SU-DHL-6 (cell line): Measurements from ENCODE around the gene HELZ.

Experiments used
- H2AFZ ChIP-seq: fragments of 200-600 bp; sonication (generic); 2 replicates; pipeline ENCODE4 v1.6.1; 2014; ENCODE audit warnings: low read depth, mild to moderate bottlenecking, moderate library complexity, mixed read lengths, antibody characterized with exemption, low read length; ENCODE audit not compliant: severe bottlenecking
- H3F3A ChIP-seq: fragments of 200-600 bp; shearing (Covaris generic); 2 replicates; pipeline ENCODE4 v1.6.0; 2016; ENCODE audit warnings: antibody characterized with exemption, mild to moderate bottlenecking; ENCODE audit not compliant: insufficient read depth
- H3K27ac ChIP-seq: fragments of 200-600 bp; sonication (generic); 2 replicates; pipeline ENCODE4 v1.5.1; 2016; ENCODE audit warnings: low read depth, mild to moderate bottlenecking, low read length, moderate library complexity, mixed read lengths
- H3K27me3 ChIP-seq: fragments of 200-600 bp; sonication (generic), shearing (Covaris generic); 2 replicates; pipeline ENCODE4 v1.6.0; 2014; ENCODE audit warnings: mild to moderate bottlenecking, low read length
- H3K36me3 ChIP-seq: fragments of 200-600 bp; sonication (generic); 2 replicates; pipeline ENCODE4 v1.6.1; 2014; ENCODE audit warnings: mild to moderate bottlenecking, low read length, mixed read lengths
- H3K4me2 ChIP-seq: fragments of 300-600, 200-600 bp; shearing (Covaris generic), sonication (generic); 2 replicates; pipeline ENCODE4 v1.6.0; 2014; ENCODE audit warnings: low read length, low read depth, mild to moderate bottlenecking; ENCODE audit not compliant: poor library complexity, severe bottlenecking
- H3K4me3 ChIP-seq: fragments of 200-600 bp; sonication (generic); 2 replicates; pipeline ENCODE4 v1.5.1; 2014; ENCODE audit warnings: antibody characterized with exemption, low read length, mild to moderate bottlenecking, mixed read lengths; ENCODE audit not compliant: insufficient read depth, poor library complexity, severe bottlenecking
- H3K79me2 ChIP-seq: fragments of 200-600 bp; sonication (generic); 2 replicates; pipeline ENCODE4 v1.6.1; 2014; ENCODE audit warnings: mild to moderate bottlenecking, low read length, moderate library complexity; ENCODE audit not compliant: insufficient read depth
- H3K9ac ChIP-seq: fragments of 200-600 bp; sonication (generic); 2 replicates; pipeline ENCODE4 v1.7.0; 2014; ENCODE audit warnings: mild to moderate bottlenecking, low read length
- H3K9me2 ChIP-seq: fragments of 200-600 bp; sonication (generic); replicated peaks from 2 replicates; pipeline ENCODE4 v1.6.1; 2014; ENCODE audit warnings: low read length; ENCODE audit not compliant: insufficient read depth
- H3K9me3 ChIP-seq: fragments of 200-600 bp; sonication (generic); 2 replicates; pipeline ENCODE4 v1.6.1; 2014; ENCODE audit warnings: low read length, mixed read lengths; ENCODE audit not compliant: insufficient read depth
- H4K20me1 ChIP-seq: fragments of 200-600 bp; sonication (generic); 2 replicates; pipeline ENCODE4 v1.6.1; 2014; ENCODE audit warnings: low read depth, mild to moderate bottlenecking, antibody characterized with exemption, low read length, moderate library complexity, mixed read lengths
- CTCF ChIP-seq: fragments of 200-600 bp; sonication (generic); IDR thresholded peaks from one replicate; pipeline ENCODE4 v1.5.1; 2017; ENCODE audit warnings: antibody characterized with exemption, mild to moderate bottlenecking, low read length, moderate library complexity; ENCODE audit not compliant: insufficient read depth, poor library complexity, severe bottlenecking
- EZH2phosphoT487 ChIP-seq: fragments of 200-600 bp; sonication (generic), shearing (Covaris generic); conservative IDR thresholded peaks from 2 replicates; pipeline ENCODE4 v1.6.1; 2018; ENCODE audit warnings: mild to moderate bottlenecking, antibody characterized with exemption, low read length, moderate library complexity, mixed read lengths

Gene HELZ

DNA sequence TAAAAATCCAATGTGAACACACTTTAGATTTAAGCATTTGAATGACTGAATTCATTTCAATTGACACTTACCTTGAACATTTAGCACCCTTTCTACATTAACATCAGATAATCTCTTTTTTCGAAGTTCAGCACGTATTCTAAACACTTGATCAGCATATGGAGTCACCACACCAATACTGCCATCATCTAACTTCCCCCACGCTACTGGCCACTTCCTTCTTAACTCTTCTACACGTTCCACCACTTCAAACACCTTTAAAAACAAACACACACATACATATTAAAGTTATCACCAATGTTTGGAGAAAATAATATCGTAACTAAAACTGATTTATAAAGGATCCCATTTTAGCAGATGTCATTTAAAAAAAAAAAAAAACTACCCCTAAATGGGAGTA, 107.1 kb downstream of the HELZ start:
- Histone ChIP-seq H3K27me3 (no peaks in the 10 kb centered on the region), H3K9ac (no peak overlapping the region), H3K4me3 (no peak overlapping the region), H2AFZ (no peak overlapping the region), H3K27ac (no peak overlapping the region), H3K36me3 (peaks cover 22% of the 10 kb centered on the region), H3K79me2 (no peaks in the 10 kb centered on the region), H4K20me1 (no peaks in the 10 kb centered on the region), H3K4me2 (no peak overlapping the region), H3K9me2 (no peaks in the 10 kb centered on the region), H3K9me3 (no peaks in the 10 kb centered on the region), H3F3A (0 out of 2 replicates have a peak, but pooled peaks cover 3% of the 10 kb centered on the region)
- no peak for TF ChIP-seq EZH2phosphoT487
- no peak for TF ChIP-seq CTCF

DNA sequence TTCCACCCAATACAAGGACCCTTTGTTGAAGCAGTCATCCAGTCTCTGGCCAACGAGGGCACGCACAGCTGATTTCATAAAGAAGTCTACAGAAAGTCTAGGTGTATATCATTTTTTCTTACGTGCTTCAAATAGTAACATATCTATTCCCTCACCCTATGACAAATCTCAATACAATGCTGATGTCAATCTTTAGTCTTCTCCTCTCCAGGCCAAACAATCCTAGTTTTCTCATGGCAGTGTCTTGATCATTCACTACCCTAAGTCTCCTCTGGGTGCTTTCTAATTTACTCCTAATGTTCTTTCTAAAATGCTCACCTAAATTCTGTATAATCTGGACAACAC, 108.0 kb downstream of the HELZ start:
- Histone ChIP-seq H3K27ac (no peak overlapping the region), H3F3A (0 out of 2 replicates have a peak, but pooled peaks cover 3% of the 10 kb centered on the region), H3K36me3 (peaks cover 22% of the 10 kb centered on the region), H3K79me2 (no peaks in the 10 kb centered on the region), H3K9me2 (no peaks in the 10 kb centered on the region), H2AFZ (no peak overlapping the region), H4K20me1 (no peaks in the 10 kb centered on the region), H3K27me3 (no peaks in the 10 kb centered on the region), H3K4me3 (no peak overlapping the region), H3K9me3 (no peaks in the 10 kb centered on the region), H3K9ac (no peak overlapping the region), H3K4me2 (no peak overlapping the region)
- TF ChIP-seq EZH2phosphoT487 (no peak), CTCF (no peak)

GRCh38 chr17:67136191-67137025, 108.6 kb downstream of the HELZ start:
- Histone ChIP-seq H3K4me2 (no peak overlapping the region), H3K9me3 (no peaks in the 10 kb centered on the region), H3K9me2 (no peaks in the 10 kb centered on the region), H3K79me2 (no peaks in the 10 kb centered on the region), H3K4me3 (no peak overlapping the region), H3K27me3 (no peaks in the 10 kb centered on the region), H3K27ac (no peak overlapping the region), H3K36me3 (peaks cover 22% of the 10 kb centered on the region), H4K20me1 (no peaks in the 10 kb centered on the region), H2AFZ (no peak overlapping the region), H3F3A (0 out of 2 replicates have a peak, but pooled peaks cover 3% of the 10 kb centered on the region), H3K9ac (no peak overlapping the region)
- no peak for TF ChIP-seq EZH2phosphoT487
- no peak for TF ChIP-seq CTCF
